Heart left ventricle (tissue), 16 donors: ENCODE results near the gene CISD2. TPM values are rescaled to one million over a fixed set of nuclear protein-coding genes. Genes with fewer than 3 reads are reported as not detected.
"Not testable (repeated sequence)": the region's sequence is repeated elsewhere in the genome, so short reads cannot be mapped to it uniquely, and the experiment has no call there.

ENCODE experiments used
- ATAC-seq, 4 donors: fragments of 200-7000 bp; cut with Tn5 transposase; one replicate each; pipeline ENCODE4 v1.9.1; 2020 to 2022; ENCODE audit warnings: moderate library complexity in 4 of 4, mild to moderate bottlenecking in 3 of 4, moderate number of reproducible peaks in 1 of 4
- DNase-seq, 5 donors: peaks; one replicate each; pipeline ENCODE4 v3.0.0-alpha.2; 2020
- H3K27ac ChIP-seq, 12 donors: fragments of 200-600 bp; sonication (generic) in 4 of 12; one replicate each; pipeline versions ENCODE4 v1.5.0 to v1.8.0; 2016 to 2022; ENCODE audit warnings: mild to moderate bottlenecking in 2 of 12
- H3K27me3 ChIP-seq, 9 donors: fragments of 200-600 bp; sonication (generic) in 2 of 9; one replicate each; pipeline versions ENCODE4 v1.5.1 to v1.8.0; 2016 to 2022; ENCODE audit warnings: mild to moderate bottlenecking in 3 of 9
- H3K36me3 ChIP-seq, 9 donors: fragments of 200-600 bp; sonication (generic) in 2 of 9; one replicate each; pipeline versions ENCODE4 v1.5.0 to v1.8.0; 2018 to 2022; ENCODE audit warnings: mild to moderate bottlenecking in 2 of 9
- H3K4me1 ChIP-seq, 12 donors: fragments of 200-600 bp; sonication (generic) in 4 of 12; one replicate each; pipeline versions ENCODE4 v1.5.0 to v1.8.0; 2016 to 2022; ENCODE audit warnings: mild to moderate bottlenecking in 3 of 12
- H3K4me3 ChIP-seq, 12 donors: fragments of 200-600 bp; sonication (generic) in 4 of 12; one replicate each; pipeline versions ENCODE4 v1.5.0 to v1.8.0; 2017 to 2022; ENCODE audit warnings: mild to moderate bottlenecking in 9 of 12, moderate library complexity in 4 of 12
- H3K9me3 ChIP-seq, 12 donors: fragments of 200-600 bp; sonication (generic) in 4 of 12; one replicate each; pipeline versions ENCODE4 v1.5.0 to v1.8.0; 2016 to 2022; ENCODE audit warnings: mild to moderate bottlenecking in 1 of 12
- POLR2A ChIP-seq, 2 donors: fragments of 450-650 bp; IDR thresholded peaks; one replicate each; pipeline ENCODE4 v1.6.1; 2017; ENCODE audit warnings: antibody characterized with exemption in 2 of 2, mild to moderate bottlenecking in 2 of 2, moderate library complexity in 2 of 2
- WGBS, 4 donors: extraction: QIAGEN DNeasy Blood & Tissue Kit in 2 of 4; methylation state at CpG; one replicate each; pipeline versions ENCODE4 v1.1.5 to v1.1.7; 2013 to 2018; 5-methylcytosine and 5-hydroxymethylcytosine counted together
- intact Hi-C, 10 donors: fragments of 100-400 bp; cut with DNase I; formaldehyde crosslinking; loops; one replicate each; pipeline versions ENCODE4 v1.11.1 to v1.14.2; 2022
- polyA plus RNA-seq, 2 donors: library from polyadenylated mRNA; stranded (reverse); fragments of 200-250 nt; gene quantifications; one replicate each; pipeline ENCODE4 v1.2.3, GENCODE V29; 2013
- total RNA-seq, 9 donors: library from RNA; depleted of rRNA in 2 of 9; stranded (reverse); fragments of >200 nt in 2 of 9; fragmentation: NEBNext Ultra II Directional in 3 of 9; extraction: Animal tissue kit (Norgen Biotek cat#: 25700) in 3 of 9; gene quantifications; one replicate each; pipeline versions ENCODE4 v1.1.0 to v1.2.4, GENCODE V29; 2016 to 2023
- TF ChIP-seq, protein P1 (sequence below), 12 donors: fragments of 200-600 bp; sonication (generic) in 4 of 12; IDR thresholded peaks; one replicate each; pipeline versions ENCODE4 v1.5.0 to v1.8.0; 2018 to 2022; ENCODE audit warnings: antibody characterized with exemption in 12 of 12, mild to moderate bottlenecking in 5 of 12
- donor health status: ischemic (EF 13 %, LVEDD 7.1; RV severe dilation, severe dysfunction).
- donor health status: healthy with polysubstance abuse.
- donor health status: DM: no; HTN: yes; CAD: no.
- donor health status: DM: no; HTN: no; CAD: no.
- donor health status: ischemic (EF 25% LVEDD 6.9; RV normal size, moderate dysfunction).
- donor health status: ischemic (EF 25% LVEDD 5.7; RV mildly dilated, moderate dysfunction).
- donor health status: healthy.
- donor health status: DM: yes; HTN: yes; CAD: no.
- donor health status: ischemic (EF 35%, LVEDD 5.7; RV mildly dilated, moderate dysfunction).
- donor health status: nonischemic (EF 11% LVEDD 7.7; RV severe dilation, severe dysfunction).
- donor health status: DM: yes; HTN: yes; CAD: no.
- donor health status: PGD.
- donor health status: ischemic (EF 29% LVEDD 5.4; RV normal size, mild dysfunction).
- donor health status: nonischemic (EF 23%, LVEDD 6.1; RV moderate dilation, normal function).

The CISD2 gene
- total and polyA plus RNA-seq, 11 donors, result 9.0 to 35.8 (median 18.4) TPM

DNA sequence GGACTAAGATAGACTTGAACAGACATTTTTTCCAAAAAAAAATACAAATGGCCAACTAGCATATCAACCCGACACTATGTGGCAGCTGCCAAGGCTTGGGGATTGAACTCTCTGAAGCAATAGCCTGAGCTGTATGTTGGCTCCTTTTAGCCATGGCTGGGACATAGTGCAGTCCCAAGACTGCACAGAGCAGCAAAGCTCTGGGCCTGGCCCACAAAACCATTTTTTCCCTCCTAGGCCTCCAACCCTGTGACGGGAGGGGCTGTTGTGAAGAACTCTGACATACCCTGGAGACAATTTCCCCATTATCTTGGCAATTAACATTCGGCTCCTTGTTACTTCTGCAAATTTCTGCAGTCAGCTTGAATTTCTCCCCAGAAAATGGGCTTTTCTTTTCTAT lies 50.1 kb downstream of the CISD2 start:
- Histone ChIP-seq H3K36me3 (no peaks in the 10 kb centered on the region), H3K4me3 (no peak overlapping the region), H3K4me1 (no peaks in the 10 kb centered on the region), H3K27me3 (no peaks in the 10 kb centered on the region), H3K27ac (no peak overlapping the region), H3K9me3 (peaks cover 0 to 30% (median 7%) of the 10 kb centered on the region in 12 donors)
- ATAC-seq (no peak), DNase-seq (no peak)
- intact Hi-C loops, result no loop called here
- WGBS, 4 donors, result 81 to 94% (median 91%) methylated on average over 3 of the region's 3 CpGs
- no peak for TF ChIP-seq POLR2A (IDR thresholded peaks at IDR 0.05)
- TF ChIP-seq, protein P1, sequence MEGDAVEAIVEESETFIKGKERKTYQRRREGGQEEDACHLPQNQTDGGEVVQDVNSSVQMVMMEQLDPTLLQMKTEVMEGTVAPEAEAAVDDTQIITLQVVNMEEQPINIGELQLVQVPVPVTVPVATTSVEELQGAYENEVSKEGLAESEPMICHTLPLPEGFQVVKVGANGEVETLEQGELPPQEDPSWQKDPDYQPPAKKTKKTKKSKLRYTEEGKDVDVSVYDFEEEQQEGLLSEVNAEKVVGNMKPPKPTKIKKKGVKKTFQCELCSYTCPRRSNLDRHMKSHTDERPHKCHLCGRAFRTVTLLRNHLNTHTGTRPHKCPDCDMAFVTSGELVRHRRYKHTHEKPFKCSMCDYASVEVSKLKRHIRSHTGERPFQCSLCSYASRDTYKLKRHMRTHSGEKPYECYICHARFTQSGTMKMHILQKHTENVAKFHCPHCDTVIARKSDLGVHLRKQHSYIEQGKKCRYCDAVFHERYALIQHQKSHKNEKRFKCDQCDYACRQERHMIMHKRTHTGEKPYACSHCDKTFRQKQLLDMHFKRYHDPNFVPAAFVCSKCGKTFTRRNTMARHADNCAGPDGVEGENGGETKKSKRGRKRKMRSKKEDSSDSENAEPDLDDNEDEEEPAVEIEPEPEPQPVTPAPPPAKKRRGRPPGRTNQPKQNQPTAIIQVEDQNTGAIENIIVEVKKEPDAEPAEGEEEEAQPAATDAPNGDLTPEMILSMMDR (IDR thresholded peaks at IDR 0.05), result no peak

DNA sequence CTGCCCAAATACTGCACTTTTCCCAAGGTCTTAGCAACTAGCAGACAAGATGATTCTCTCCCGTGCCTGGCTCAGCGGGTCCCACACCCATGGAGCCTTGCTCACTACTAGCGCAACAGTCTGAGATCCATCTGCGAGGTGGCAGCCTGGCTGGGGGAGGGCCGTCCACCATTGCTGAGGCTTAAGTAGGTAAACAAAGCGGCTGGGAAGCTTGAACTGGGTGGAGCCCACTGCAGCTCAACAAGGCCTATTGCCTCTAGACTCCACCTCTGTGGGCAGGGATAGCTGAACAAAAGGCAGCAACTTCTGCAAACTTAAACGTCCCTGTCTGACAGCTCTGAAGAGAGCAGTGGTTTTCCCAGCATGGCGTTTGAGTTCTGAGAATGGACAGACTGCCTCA lies 50.9 kb downstream of the CISD2 start:
- DNase-seq, ATAC-seq, H3K27ac ChIP-seq, H3K36me3 ChIP-seq, H3K4me1 ChIP-seq, H3K4me3 ChIP-seq, H3K27me3 ChIP-seq, intact Hi-C loops: not testable (repeated sequence)
- H3K9me3 ChIP-seq, result peaks cover 0 to 28% (median 4%) of the 10 kb centered on the region in 12 donors
- WGBS, 4 donors, result 72 to 86% (median 83%) methylated on average over 5 to 8 of the region's 8 CpGs

DNA sequence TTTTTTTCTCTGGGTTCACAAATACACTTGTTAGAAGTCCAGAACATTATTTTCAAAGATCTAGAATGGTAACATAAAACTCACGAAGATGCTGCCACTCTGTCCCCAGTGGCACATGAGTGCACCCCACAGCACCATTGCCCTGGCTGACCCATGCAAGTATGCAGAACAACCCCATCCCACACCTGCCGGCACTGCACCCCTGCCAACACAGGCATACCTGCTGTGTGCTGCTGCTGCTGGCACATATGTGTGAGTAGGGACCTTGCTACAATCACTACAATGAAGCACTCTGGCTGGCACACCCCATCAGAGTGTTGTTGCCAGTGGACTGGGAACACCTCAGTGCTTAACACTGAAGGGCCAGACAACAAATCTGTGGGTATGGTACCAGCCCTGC lies 66.9 kb downstream of the CISD2 start:
- WGBS, 4 donors, result 88 to 98% (median 93%) methylated on average over 2 of the region's 2 CpGs
- no peaks in the 10 kb centered on the region for H3K36me3 ChIP-seq
- TF ChIP-seq, protein P1 (IDR thresholded peaks at IDR 0.05), result no peak
- no peak for TF ChIP-seq POLR2A (IDR thresholded peaks at IDR 0.05)
- no peaks in the 10 kb centered on the region for H3K27me3 ChIP-seq
- no peaks in the 10 kb centered on the region for H3K4me1 ChIP-seq
- intact Hi-C loops, result no loop called here
- no peak for ATAC-seq
- no peak for DNase-seq
- H3K9me3 ChIP-seq, result no peaks in the 10 kb centered on the region
- no peak overlapping the region for H3K27ac ChIP-seq
- H3K4me3 ChIP-seq, result no peak overlapping the region

DNA sequence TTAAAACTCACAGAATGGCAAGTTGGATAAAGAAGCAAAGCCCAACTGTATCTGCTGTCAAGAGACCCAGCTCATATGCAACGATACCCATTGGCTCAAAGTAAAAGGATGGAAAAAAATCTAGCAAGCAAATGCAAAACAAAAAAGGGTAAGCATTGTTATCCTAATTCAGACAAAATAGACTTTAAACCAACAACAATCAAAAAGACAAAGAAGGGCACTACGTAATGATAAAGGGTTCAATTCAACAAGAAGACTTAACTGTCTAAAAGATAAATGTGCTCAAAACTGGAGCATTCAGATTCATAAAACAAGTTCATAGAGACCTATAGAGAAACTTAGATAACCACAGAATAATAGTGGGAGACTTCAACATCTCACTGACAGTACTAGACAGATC lies 69.3 kb downstream of the CISD2 start:
- H3K4me1 ChIP-seq, DNase-seq, H3K27me3 ChIP-seq, H3K36me3 ChIP-seq, H3K4me3 ChIP-seq, H3K9me3 ChIP-seq, intact Hi-C loops, H3K27ac ChIP-seq, ATAC-seq: not testable (repeated sequence)
- WGBS, 4 donors, result 60 to 90% (median 79%) methylated on average over 2 of the region's 2 CpGs

Other genes with a start within 250 kb of the CISD2 start
- 10 to 100 TPM; 25.0 to 44.0 (median 36.9) TPM for gene MANBA, start 108.0 kb upstream of the CISD2 start, total RNA-seq
- 10 to 100 TPM in 1 of 2 donors, 1 to 10 TPM in 1; 6.2 to 16.9 TPM for gene MANBA, start 108.0 kb upstream of the CISD2 start, polyA plus RNA-seq
- gene UBE2D3, start 41.4 kb upstream of the CISD2 start, total RNA-seq, result 100 to 1,000 TPM; 216 to 381 (median 258) TPM
- 100 to 1,000 TPM in 1 of 2 donors, 10 to 100 TPM in 1; 87.4 to 351 TPM for gene UBE2D3, start 41.4 kb upstream of the CISD2 start, polyA plus RNA-seq
- 1 to 10 TPM in 2 of 9 donors, under 1 TPM in 4, not detected in 3; 0.28 to 1.8 (median 0.61) TPM for gene SLC9B1, start 150.7 kb downstream of the CISD2 start, total RNA-seq
- under 1 TPM; 0.07 to 0.15 TPM for gene SLC9B1, start 150.7 kb downstream of the CISD2 start, polyA plus RNA-seq
- 1 to 10 TPM; 1.4 to 7.1 (median 4.6) TPM for gene SLC9B2, start 207.8 kb downstream of the CISD2 start, total RNA-seq
- 1 to 10 TPM; 1.7 to 5.1 TPM for gene SLC9B2, start 207.8 kb downstream of the CISD2 start, polyA plus RNA-seq
- gene BDH2, start 230.8 kb downstream of the CISD2 start, total RNA-seq, result 10 to 100 TPM; 20.3 to 38.0 (median 25.8) TPM
- gene BDH2, start 230.8 kb downstream of the CISD2 start, polyA plus RNA-seq, result 10 to 100 TPM; 21.4 to 23.0 TPM